ENCODE measurements around the gene MAML3.

DNA sequence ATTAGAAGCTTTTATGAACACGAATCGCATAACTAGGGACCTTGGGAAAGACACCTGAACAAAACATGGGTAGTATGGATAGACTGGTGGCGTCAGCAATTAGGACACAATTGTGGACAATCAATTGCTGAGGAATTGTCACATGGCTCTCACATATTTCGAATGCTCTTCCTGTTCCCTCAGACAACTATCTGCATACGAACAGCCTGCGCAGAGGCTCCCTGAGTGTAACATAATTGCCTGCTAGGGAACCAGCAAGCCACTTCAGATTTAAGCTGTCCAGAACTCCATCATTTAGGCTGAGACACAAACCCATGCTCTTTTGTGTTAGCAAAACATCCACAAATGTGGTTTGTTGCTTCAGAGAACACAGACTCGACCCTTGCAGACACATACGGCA is 327.6 kb downstream of the MAML3 start:
- TF ChIP-seq, protein P1, sequence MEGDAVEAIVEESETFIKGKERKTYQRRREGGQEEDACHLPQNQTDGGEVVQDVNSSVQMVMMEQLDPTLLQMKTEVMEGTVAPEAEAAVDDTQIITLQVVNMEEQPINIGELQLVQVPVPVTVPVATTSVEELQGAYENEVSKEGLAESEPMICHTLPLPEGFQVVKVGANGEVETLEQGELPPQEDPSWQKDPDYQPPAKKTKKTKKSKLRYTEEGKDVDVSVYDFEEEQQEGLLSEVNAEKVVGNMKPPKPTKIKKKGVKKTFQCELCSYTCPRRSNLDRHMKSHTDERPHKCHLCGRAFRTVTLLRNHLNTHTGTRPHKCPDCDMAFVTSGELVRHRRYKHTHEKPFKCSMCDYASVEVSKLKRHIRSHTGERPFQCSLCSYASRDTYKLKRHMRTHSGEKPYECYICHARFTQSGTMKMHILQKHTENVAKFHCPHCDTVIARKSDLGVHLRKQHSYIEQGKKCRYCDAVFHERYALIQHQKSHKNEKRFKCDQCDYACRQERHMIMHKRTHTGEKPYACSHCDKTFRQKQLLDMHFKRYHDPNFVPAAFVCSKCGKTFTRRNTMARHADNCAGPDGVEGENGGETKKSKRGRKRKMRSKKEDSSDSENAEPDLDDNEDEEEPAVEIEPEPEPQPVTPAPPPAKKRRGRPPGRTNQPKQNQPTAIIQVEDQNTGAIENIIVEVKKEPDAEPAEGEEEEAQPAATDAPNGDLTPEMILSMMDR (IDR thresholded peaks at IDR 0.05), result no peak
- TF ChIP-seq EP300 (IDR thresholded peaks at IDR 0.05) (no peak), POLR2AphosphoS5 (IDR thresholded peaks at IDR 0.05) (no peak)

Data from suprapubic skin (tissue), 4 donors.